Activated CD8-positive, alpha-beta memory T cell treated with anti-CD3 and anti-CD28 coated beads for 1 hour (primary cell): Measurements from ENCODE around the gene NTRK2.

Experiments used
- DNase-seq, 2 donors: peaks; one replicate each; pipeline ENCODE4 v3.0.0-alpha.2; 2020; ENCODE audit warnings: low read depth in 1 of 2; ENCODE audit errors: extremely low read depth in 1 of 2

Gene NTRK2

GRCh38 chr9:84845956-84846900 lies 176.7 kb downstream of the NTRK2 start:
- DNase-seq, result no peak

GRCh38 chr9:84846906-84847305 lies 177.4 kb downstream of the NTRK2 start:
- no peak for DNase-seq

GRCh38 chr9:84849049-84849448 lies 179.5 kb downstream of the NTRK2 start:
- DNase-seq, result no peak

- DNase-seq, result no peak
These were observed 181.4 kb downstream of the NTRK2 start for GRCh38 chr9:84850830-84851392.

GRCh38 chr9:84851935-84852585 lies 182.5 kb downstream of the NTRK2 start:
- no peak for DNase-seq

GRCh38 chr9:84852617-84853301 lies 183.2 kb downstream of the NTRK2 start:
- DNase-seq, result no peak

- DNase-seq, result no peak
These were observed 186.7 kb downstream of the NTRK2 start for GRCh38 chr9:84856181-84856632.

- DNase-seq, result no peak
These were observed 187.7 kb downstream of the NTRK2 start for GRCh38 chr9:84857211-84857610.

GRCh38 chr9:84858364-84858763 lies 188.8 kb downstream of the NTRK2 start:
- no peak for DNase-seq

- DNase-seq, result no peak
These were observed 191.0 kb downstream of the NTRK2 start for GRCh38 chr9:84860249-84861115.

- DNase-seq, result no peak
These were observed 191.9 kb downstream of the NTRK2 start for GRCh38 chr9:84861455-84861854.

- DNase-seq, result no peak
These were observed 192.8 kb downstream of the NTRK2 start for GRCh38 chr9:84862308-84862707.

- no peak for DNase-seq
These were observed 193.3 kb downstream of the NTRK2 start for GRCh38 chr9:84862810-84863287.

- DNase-seq, result no peak
These were observed 193.8 kb downstream of the NTRK2 start for GRCh38 chr9:84863372-84863771.

- DNase-seq, result no peak
These were observed 197.1 kb downstream of the NTRK2 start for GRCh38 chr9:84866396-84867175.

- DNase-seq, result no peak
These were observed 197.7 kb downstream of the NTRK2 start for GRCh38 chr9:84867186-84867585.

- DNase-seq, result no peak
These were observed 199.6 kb downstream of the NTRK2 start for GRCh38 chr9:84869091-84869490.

- DNase-seq, result no peak
These were observed 202.5 kb downstream of the NTRK2 start for GRCh38 chr9:84871983-84872382.

GRCh38 chr9:84874022-84874421 lies 204.5 kb downstream of the NTRK2 start:
- DNase-seq, result no peak
